HG02588 (cell line): Measurements from ENCODE around the gene MISP.
"Not testable (repeated sequence)": the region's sequence is repeated elsewhere in the genome, so short reads cannot be mapped to it uniquely, and the experiment has no call there.

Experiments used
- ATAC-seq: cut with Tn5 transposase; IDR thresholded peaks from one replicate; pipeline ENCODE4 v1.9.1; 2021; ENCODE audit warnings: mild to moderate bottlenecking, moderate library complexity; ENCODE audit not compliant: unreplicated experiment

The MISP gene

DNA sequence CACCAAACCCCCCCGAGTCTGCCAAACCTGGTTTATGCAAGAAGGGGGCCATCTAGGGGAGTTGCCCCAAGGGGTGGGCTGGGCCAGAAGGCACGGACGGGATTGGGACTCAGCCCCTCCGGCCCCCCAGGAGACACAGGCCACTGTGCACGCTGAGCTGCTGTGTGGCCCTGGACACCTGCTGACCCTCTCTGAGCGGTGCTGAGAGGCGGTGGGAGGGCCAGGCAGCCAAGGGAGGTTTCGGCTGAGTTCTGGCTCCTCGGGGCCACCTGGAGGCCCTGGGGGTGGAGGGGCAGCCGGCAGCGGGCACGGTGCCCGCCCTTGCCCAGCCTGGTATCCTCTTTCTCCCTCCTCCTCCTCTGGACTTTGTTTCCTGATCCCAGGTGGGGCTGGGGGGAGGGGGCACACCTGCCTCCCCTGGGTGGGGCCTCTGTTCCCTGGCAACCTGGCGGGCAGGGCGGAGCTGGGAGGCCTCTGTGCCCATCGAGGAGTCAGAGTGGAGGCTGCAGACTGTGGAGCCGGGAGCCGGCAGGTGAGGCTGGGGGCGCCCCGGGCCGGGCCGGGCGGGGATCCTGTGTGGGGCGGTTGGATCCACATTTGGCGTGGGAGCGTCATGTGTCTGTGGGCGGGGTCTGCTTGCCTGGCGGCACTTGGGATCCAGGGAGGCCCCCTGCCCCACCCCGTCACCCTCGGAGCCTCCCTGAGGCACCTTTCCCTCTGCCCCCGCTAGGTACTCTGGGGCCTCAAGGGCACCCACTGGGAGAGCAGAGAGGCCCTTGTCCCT is at the start of gene MISP:
MISP (plus strand) TSS at position 473 of the 784 bp plus-strand sequence. CDS start 5,835 bp downstream, outside the sequence.
- ATAC-seq, result no peak

DNA sequence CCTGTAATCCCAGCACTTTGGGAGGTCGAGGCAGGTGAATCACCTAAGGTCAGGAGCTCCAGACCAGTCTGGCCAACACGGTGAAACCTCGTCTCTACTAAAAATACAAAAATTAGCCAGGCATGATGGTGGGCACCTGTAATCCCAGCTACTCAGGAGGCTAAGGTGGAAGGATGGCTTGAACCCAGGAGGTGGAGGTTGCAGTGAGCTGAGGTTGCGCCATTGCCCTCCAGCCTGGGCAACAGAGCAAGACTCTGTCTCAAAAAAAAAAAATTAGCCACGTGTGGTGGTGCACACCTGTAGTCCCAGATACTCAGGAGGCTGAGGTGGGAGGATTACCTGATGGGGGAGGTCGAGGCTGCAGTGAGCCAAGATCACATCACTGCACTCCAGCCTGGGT is 48.1 kb upstream of the MISP start:
- not testable (repeated sequence) for ATAC-seq

GRCh38 chr19:703329-703650 is 47.6 kb upstream of the MISP start:
- no peak for ATAC-seq

- no peak for ATAC-seq
These were observed 47.1 kb upstream of the MISP start for GRCh38 chr19:703651-704446.

- no peak for ATAC-seq
These were observed 46.5 kb upstream of the MISP start for GRCh38 chr19:704447-704741.

DNA sequence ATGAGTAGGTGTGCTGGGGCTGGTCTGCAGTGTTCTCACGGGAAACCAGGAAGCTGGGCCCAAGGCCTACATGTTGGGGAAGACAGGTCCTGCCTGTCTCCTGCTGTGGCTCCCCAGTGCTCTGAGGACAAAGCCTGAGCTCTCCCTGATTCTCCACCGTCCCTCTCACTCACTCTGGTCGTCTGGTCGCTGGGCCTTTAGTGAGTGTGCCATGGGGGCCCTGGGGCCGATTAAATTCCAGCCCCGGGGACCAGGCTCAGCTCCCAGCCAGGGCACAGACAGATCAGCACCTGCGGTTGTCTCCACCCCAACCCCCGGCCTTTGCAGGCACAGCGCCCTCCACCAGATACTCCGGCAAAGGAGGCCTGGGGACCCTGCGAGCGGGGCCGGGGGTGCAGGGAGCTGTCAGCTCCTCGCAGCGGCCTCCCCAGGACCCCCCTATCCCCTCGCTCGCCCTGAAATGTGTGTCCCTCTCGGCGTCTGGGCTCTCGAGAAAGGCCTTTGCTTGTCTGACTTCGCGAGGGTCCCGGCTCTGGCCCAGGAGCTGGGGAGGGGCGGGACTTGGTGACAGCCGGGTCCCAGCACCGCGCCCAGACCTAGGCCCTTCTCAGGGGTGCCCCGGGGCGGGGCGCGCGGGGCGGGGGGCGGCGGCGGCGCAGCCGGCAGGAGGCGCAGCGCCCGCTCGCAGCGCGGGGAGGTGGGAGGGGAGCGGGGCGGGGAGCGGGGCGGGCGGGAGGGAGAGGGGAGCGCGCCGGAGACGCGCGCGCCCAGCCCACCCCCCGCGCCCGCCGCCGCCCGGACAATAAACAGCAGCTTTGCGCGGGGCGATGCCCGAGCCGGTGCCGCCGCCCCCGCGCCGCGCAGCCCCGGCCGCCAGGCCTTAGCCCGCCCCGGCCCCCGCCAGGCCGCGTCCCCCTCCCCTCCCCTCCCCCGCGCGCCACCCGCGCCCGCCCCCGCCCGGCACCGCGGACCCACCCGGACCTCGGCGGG is 42.5 kb upstream of the MISP start, which contains the start of gene PALM:
PALM (plus strand) TSS at position 782 of the 990 bp plus-strand sequence. CDS start 212 bp downstream, outside the sequence.
- ATAC-seq, result no peak

- no peak for ATAC-seq
These were observed 41.5 kb upstream of the MISP start for GRCh38 chr19:709196-709964.

GRCh38 chr19:709965-710571 is 40.8 kb upstream of the MISP start:
- ATAC-seq, result no peak

DNA sequence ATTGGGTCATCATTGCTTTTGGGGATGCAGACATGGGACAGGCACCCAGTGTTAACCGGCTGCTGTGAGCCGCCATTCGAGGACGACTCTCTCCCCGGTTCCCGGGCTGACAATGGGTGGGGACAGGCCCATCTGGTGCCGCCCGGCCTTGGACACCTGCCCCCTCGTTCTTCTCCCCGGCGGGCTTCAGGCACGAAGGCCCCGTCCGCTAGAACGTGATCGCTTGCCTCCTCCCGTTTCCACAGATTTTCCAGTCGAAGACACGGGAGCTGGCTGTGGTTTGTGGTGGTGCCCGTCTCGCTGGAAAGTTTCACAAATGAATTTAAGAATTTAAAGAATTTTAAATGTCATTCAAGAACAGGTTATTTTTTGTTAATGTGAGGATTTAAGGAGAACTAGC is 40.1 kb upstream of the MISP start:
- no peak for ATAC-seq

DNA sequence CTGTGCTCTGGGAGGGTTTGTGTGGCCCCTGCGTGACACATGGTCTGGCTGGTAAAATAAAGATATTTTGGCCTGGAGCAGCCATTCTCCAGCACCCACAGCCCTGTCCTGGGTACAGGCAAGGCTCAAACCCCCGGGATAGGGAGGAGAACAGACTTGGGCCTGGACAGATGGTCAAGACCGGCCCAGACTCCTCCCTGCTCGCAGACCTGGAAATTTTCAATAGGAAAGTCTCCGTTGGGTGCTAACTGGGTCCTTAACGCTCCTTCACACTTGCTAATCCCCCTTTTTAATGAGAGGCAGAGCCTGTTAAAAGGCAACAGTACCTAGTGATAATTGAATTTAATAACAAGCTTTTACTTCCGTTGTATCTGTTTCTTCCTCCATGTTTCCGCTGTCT is 39.7 kb upstream of the MISP start:
- no peak for ATAC-seq

DNA sequence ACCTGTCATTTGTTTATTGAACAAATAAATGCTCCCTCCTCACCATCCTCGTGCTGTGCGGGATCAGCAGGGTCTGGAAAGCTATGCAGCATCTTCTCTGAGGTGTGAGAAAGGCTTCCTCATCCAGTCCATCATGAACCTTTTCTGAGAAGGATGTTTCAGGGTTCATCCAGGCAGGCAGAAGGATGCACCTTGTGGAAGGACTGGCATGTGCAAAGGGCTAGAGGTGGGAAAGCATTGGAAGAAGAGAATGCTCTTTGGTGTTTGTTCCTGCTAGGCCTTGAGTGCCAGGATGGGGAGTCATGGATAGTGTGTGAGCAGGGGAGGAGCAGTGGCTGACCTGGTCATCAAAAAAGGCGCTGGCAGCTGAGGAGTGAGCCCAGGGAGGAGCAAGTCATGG is 35.6 kb upstream of the MISP start:
- no peak for ATAC-seq

DNA sequence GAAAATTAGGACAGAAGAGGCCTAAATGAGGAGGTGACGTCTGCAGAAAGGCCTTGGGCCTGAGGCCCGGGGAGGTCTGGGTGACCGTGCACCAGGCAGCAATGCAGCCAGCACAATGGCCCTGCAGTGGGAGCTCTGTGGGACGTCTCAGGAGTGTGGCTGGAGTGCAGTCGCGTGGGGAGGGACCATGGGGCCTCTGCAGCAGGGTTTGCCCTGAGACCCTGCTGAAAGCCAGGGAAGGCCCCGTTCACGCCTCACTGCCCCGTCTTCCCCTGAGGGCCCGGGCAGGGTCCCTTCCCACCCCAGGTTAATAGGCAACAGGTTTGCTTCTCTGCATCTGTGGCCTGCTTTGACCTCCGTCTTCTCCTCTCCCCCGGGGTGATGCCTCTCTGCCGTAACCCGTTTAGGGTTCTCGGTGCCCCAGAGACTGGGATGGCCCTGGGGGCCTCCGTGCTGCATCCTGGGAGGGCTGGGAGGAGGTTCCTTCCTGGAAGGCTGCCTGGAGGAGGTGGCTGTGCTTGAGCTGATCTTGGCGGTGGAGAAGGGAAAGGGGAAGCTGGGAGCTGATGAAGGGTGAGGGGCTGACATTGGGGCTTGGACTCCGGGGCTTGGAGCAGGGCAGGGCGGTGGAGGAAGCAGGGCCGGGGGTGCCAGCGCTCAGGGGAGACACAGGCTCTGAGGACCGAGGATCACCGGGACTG is 32.5 kb upstream of the MISP start:
- no peak for ATAC-seq

- ATAC-seq, result no peak
These were observed 31.9 kb upstream of the MISP start for GRCh38 chr19:718991-719512.

GRCh38 chr19:719636-720344 is 31.1 kb upstream of the MISP start:
- no peak for ATAC-seq

GRCh38 chr19:720345-721160 is 30.4 kb upstream of the MISP start:
- no peak for ATAC-seq

- no peak for ATAC-seq
These were observed 28.3 kb upstream of the MISP start for GRCh38 chr19:722553-723101.

GRCh38 chr19:723247-723646 is 27.7 kb upstream of the MISP start:
- no peak for ATAC-seq
